UCSD-AML1 (cell line): ENCODE data around the gene KRTAP20-4.

Source experiments
- DNase-seq: peaks from one replicate; lab custom pipeline; 2025; ENCODE audit not compliant: unreplicated experiment; lab: John Stamatoyannopoulos, UW

The KRTAP20-4 gene

DNA sequence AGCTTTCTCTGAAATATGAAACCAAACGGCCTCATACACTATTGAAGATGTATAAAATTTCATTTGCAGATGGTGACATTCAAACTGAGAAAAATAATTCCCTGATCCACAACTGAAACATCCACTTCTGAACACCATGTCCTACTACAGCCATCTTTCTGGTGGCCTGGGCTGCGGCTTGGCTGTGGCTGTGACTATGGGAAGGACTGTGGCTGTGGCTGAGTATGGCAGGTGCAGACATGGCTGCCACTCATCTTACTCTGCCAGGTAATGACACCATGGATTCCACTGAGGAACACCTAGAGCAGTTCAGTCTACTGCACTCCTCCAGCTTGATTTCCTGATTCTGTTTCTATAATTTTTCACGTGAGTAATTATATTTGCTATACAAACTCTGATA is at the start of gene KRTAP20-4:
KRTAP20-4 (plus strand) TSS at position 106 of the 400 bp plus-strand sequence.
- DNase-seq = no peak

GRCh38 chr21:30577766-30578165 is 42.7 kb upstream of the KRTAP20-4 start:
- no peak for DNase-seq

DNA sequence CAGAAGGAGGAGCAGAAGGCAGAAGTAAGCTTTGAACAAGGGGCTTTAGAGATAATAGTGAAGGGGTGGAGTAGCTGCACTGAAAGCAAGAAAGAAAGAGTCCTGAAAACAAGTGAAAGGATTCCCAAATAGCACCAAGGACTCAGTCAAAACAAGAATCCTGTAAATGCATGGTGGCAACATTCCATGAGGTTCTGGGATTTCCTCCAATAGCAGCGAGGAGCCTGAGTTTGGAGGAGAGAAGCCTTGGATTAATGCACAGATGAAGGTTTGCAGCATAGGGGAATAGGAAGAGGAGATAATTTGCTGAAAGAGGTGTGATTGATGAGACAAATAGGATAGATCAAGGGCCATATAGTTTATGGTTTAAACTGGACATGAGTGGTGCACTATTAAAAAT is 41.1 kb upstream of the KRTAP20-4 start:
- no peak for DNase-seq

DNA sequence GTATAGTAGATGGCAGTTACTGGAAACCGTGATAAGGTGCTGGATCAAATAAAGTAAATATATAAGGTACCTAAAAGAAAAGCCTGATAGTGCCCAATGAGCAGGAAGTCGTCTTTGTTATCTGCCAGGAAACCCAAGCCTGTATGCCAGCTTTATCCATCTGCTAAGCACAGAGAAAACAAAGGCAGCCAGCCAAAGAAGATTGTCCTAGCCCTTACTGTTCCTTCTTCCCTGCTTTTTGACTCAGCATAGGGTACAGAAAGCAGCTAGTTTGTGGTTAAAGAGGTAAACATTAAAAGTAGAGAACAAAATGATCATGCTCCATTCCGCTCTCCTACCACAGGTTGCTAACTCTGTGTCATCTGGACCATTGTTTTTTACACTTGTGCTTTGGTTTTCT is 40.3 kb upstream of the KRTAP20-4 start:
- DNase-seq = no peak

GRCh38 chr21:30582870-30583269 is 37.6 kb upstream of the KRTAP20-4 start:
- no peak for DNase-seq

DNA sequence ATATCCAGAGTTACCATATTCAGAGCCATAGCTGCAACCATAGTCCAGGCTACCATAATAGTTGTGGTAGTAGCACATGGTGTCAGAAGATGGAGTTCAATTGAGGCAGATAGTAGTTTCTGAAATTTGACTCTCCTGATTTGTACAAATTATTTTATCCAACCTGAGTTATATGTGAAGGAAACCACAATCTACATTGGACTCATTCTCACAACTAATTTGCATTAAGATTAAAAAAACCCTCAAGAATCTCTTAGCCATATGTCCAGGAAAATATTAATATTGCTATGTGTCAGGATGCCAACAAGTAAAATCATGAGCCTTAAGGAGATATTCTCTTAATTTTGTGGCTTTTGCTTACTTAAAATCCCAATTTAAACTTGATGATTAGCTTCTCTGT is 30.1 kb upstream of the KRTAP20-4 start, which contains the start of gene KRTAP22-2:
KRTAP22-2 (minus strand) TSS at position 101 of the 400 bp plus-strand sequence.
- no peak for DNase-seq

GRCh38 chr21:30592140-30592539 is 28.3 kb upstream of the KRTAP20-4 start, which contains the start of gene KRTAP6-3:
TSS of gene KRTAP6-3 (plus strand) at chr21:30592440. CDS start at chr21:30592446, 6 bp downstream.
- DNase-seq = no peak

- DNase-seq = no peak
Observed at GRCh38 chr21:30598802-30599201, 21.6 kb upstream of the KRTAP20-4 start, which contains the start of gene KRTAP6-2. TSS of gene KRTAP6-2 (minus strand) at chr21:30598902. CDS start at chr21:30598874, 28 bp downstream.

- no peak for DNase-seq
Observed at GRCh38 chr21:30600787-30601186, 19.6 kb upstream of the KRTAP20-4 start, which contains the start of gene KRTAP22-1. TSS of gene KRTAP22-1 (plus strand) at chr21:30601087.

- DNase-seq = no peak
Observed at GRCh38 chr21:30605968-30606367, 14.5 kb upstream of the KRTAP20-4 start.

DNA sequence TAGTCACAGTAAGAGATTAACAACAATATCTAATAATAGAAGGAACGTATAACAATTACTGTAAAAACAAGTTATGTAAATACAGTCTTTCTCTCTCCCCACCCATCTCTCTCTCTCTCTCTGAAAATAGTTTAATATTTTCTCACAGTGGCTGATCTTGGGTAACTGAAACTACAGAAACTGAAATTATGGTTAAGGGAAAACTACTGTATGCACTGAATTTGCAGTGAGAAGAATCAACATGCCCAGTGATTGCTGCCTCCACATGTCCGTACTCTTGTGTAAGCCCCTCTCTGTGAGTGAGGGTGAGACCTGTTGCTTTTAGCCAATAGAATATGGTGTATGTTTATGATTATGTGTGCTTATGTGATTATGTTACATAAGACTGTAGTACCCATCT is 8.3 kb upstream of the KRTAP20-4 start:
- no peak for DNase-seq

DNA sequence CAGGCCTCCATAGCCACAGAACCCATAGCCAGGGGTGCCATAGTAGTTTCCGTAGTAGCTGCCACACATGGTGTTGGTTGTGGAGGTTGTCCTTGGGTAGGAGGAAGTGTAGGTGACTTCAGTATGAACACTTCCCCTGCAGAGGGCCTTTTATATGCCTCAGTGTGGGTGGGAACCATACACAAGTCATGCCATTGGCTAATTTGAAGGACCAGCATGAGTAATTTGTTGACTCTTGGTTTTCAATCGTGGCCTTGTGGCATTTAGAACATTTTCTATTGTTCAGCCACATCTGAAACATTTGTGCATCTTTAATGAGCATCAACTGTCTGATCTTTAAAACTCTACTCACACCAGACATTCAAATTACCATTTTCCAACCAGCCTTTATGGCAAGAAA is 6.6 kb upstream of the KRTAP20-4 start, which contains the start of gene KRTAP6-1:
KRTAP6-1 (minus strand) TSS at position 95 of the 400 bp plus-strand sequence; CDS start at position 69, 26 bp downstream.
- no peak for DNase-seq

GRCh38 chr21:30615199-30615598 is 5.2 kb upstream of the KRTAP20-4 start:
- DNase-seq = no peak

- no peak for DNase-seq
Observed at GRCh38 chr21:30616125-30616524, 4.3 kb upstream of the KRTAP20-4 start, which contains the start of gene KRTAP20-1. TSS of gene KRTAP20-1 (plus strand) at chr21:30616425. CDS start at chr21:30616455, 30 bp downstream.

- DNase-seq = no peak
Observed at GRCh38 chr21:30620080-30620479, 347 bp upstream of the KRTAP20-4 start.

GRCh38 chr21:30623362-30623761 is 2.9 kb downstream of the KRTAP20-4 start:
- no peak for DNase-seq

DNA sequence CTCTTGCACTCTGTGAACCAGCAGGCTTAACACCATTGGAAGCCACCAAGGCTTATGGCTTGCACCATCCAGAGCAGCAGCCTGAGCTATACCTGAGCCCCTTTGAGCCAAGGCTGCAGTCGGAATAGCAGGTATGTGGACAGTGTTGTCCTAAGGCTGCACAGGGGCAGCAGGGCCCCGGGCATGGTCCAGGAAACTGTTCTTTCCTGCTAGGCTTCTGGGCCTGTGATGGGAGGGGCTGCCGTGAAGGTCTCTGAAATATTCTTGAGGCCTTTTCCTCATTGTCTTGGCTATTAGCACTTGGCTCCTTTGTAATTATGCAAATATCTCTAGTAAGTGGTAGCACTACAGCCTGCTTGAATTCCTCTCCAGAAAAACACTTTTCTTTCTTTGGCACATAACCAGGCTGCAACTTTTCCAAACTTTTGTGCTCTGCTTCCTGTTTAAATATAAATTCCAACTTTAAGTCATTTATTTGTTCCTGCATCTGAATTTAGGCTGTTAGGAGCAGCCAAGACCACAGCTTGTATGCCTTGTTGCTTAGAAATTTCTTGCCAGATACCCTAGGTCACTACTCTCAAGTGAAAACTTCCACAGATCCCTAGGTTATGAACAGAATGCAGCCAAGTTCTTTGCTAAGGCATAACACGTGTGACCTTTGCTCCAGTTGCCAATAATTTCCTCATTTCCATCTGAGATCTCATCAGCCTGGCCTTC is 5.2 kb downstream of the KRTAP20-4 start:
- DNase-seq = no peak

GRCh38 chr21:30628109-30628508 is 7.7 kb downstream of the KRTAP20-4 start:
- DNase-seq = no peak

- no peak for DNase-seq
Observed at GRCh38 chr21:30629200-30629599, 8.8 kb downstream of the KRTAP20-4 start.

GRCh38 chr21:30634906-30635305 is 14.5 kb downstream of the KRTAP20-4 start, which contains the start of gene KRTAP20-2:
TSS of gene KRTAP20-2 (plus strand) at chr21:30635206. CDS start at chr21:30635264, 58 bp downstream.
- no peak for DNase-seq

GRCh38 chr21:30638686-30639085 is 18.3 kb downstream of the KRTAP20-4 start:
- no peak for DNase-seq

GRCh38 chr21:30642564-30642963 is 22.1 kb downstream of the KRTAP20-4 start, which contains the start of gene KRTAP20-3:
TSS of gene KRTAP20-3 (plus strand) at chr21:30642864.
- no peak for DNase-seq
